ENCODE data around the gene FBLN7. TPM values are rescaled to one million over a fixed set of nuclear protein-coding genes. Genes with fewer than 3 reads are reported as not detected.

FBLN7 gene
- total RNA-seq, result under 1 TPM in 2 of 3 donors, not detected in 1; 0.25 to 0.48 TPM
- total RNA-seq (2013), result 0.29 TPM

- Mint-ChIP-seq H3K4me3 (peak within 1 kb of the TSS; percentile 61), H3K36me3 (no peaks in the 10 kb centered on the region), H3K27ac (no peak within 1 kb of the TSS), H3K4me1 (no peaks in the 10 kb centered on the region), H3K9me3 (no peaks in the 10 kb centered on the region), H3K27me3 (ENCODE audit: low read depth in 2 of 2) (peaks cover 33 to 42% of the 10 kb centered on the region in 2 donors)
- intact Hi-C loops (cut with micrococcal nuclease), result no loop called here
- peak in 2 of 3 donors; percentile 13 to 19 for ATAC-seq
- H3K27me3 ChIP-seq (ENCODE audit: control insufficient read depth, insufficient read depth, low read length), result peaks cover 3% of the 10 kb centered on the region
- no peak within 1 kb of the TSS for H3K27ac ChIP-seq (ENCODE audit: low read length)
- peak in 1 of 2 donors; percentile 33 for DNase-seq
- 3% methylated on average over 82 of the region's 84 CpGs for WGBS (ENCODE audit: insufficient coverage)
- no peaks in the 10 kb centered on the region for H3K9me3 ChIP-seq (ENCODE audit: control insufficient read depth, insufficient read depth, low read length)
- H3K4me3 ChIP-seq (ENCODE audit: low read length), result peak within 1 kb of the TSS; percentile 28
- H3K4me1 ChIP-seq (ENCODE audit: control insufficient read depth, insufficient read depth, low read length), result peaks cover 8% of the 10 kb centered on the region
- no peak for TF ChIP-seq CTCF (IDR thresholded peaks at IDR 0.05)
- no peaks in the 10 kb centered on the region for H3K36me3 ChIP-seq (ENCODE audit: control insufficient read depth, insufficient read depth, low read length)
These were observed at the start of gene FBLN7 for GRCh38 chr2:112138159-112139032. TSS of gene FBLN7 (plus strand) at chr2:112138385. CDS start at chr2:112138656, 271 bp downstream.

GRCh38 chr2:112089375-112089774 lies 48.8 kb upstream of the FBLN7 start:
- Mint-ChIP-seq H3K36me3 (peaks cover 45% of the 10 kb centered on the region), H3K4me1 (peaks cover 0 to 9% of the 10 kb centered on the region in 2 donors), H3K9me3 (no peaks in the 10 kb centered on the region), H3K27me3 (ENCODE audit: low read depth in 2 of 2) (no peaks in the 10 kb centered on the region), H3K4me3 (no peak overlapping the region), H3K27ac (no peak overlapping the region)
- H3K36me3 ChIP-seq (ENCODE audit: control insufficient read depth, insufficient read depth, low read length), result peaks cover 61% of the 10 kb centered on the region
- DNase-seq (no peak), ATAC-seq (no peak)
- no peak for TF ChIP-seq CTCF (IDR thresholded peaks at IDR 0.05)
- H3K9me3 ChIP-seq (ENCODE audit: control insufficient read depth, insufficient read depth, low read length), result no peaks in the 10 kb centered on the region
- H3K4me3 ChIP-seq (ENCODE audit: low read length), result no peak overlapping the region
- 93% methylated on average over 4 of the region's 5 CpGs for WGBS (ENCODE audit: insufficient coverage)
- no peak overlapping the region for H3K27ac ChIP-seq (ENCODE audit: low read length)
- H3K27me3 ChIP-seq (ENCODE audit: control insufficient read depth, insufficient read depth, low read length), result no peaks in the 10 kb centered on the region
- intact Hi-C loops (cut with micrococcal nuclease), result no loop called here
- H3K4me1 ChIP-seq (ENCODE audit: control insufficient read depth, insufficient read depth, low read length), result no peaks in the 10 kb centered on the region

- no peak overlapping the region for H3K4me3 ChIP-seq (ENCODE audit: low read length)
- DNase-seq (no peak), ATAC-seq (no peak)
- no peak overlapping the region for H3K27ac ChIP-seq (ENCODE audit: low read length)
- Mint-ChIP-seq H3K36me3 (peaks cover 18% of the 10 kb centered on the region), H3K4me1 (peaks cover 0 to 6% of the 10 kb centered on the region in 2 donors), H3K27ac (no peak overlapping the region), H3K4me3 (no peak overlapping the region), H3K9me3 (no peaks in the 10 kb centered on the region), H3K27me3 (ENCODE audit: low read depth in 2 of 2) (no peaks in the 10 kb centered on the region)
- peaks cover 52% of the 10 kb centered on the region for H3K36me3 ChIP-seq (ENCODE audit: control insufficient read depth, insufficient read depth, low read length)
- no peak for TF ChIP-seq CTCF (IDR thresholded peaks at IDR 0.05)
- no peaks in the 10 kb centered on the region for H3K27me3 ChIP-seq (ENCODE audit: control insufficient read depth, insufficient read depth, low read length)
- intact Hi-C loops (cut with micrococcal nuclease), result no loop called here
- WGBS (ENCODE audit: insufficient coverage), result 85% methylated on average over 6 of the region's 6 CpGs
- H3K9me3 ChIP-seq (ENCODE audit: control insufficient read depth, insufficient read depth, low read length), result no peaks in the 10 kb centered on the region
- H3K4me1 ChIP-seq (ENCODE audit: control insufficient read depth, insufficient read depth, low read length), result no peaks in the 10 kb centered on the region
These were observed 45.7 kb upstream of the FBLN7 start for GRCh38 chr2:112092286-112093041.
